Tongue (tissue), 2 donors: Measurements from ENCODE around the gene ADI1. TPM values are rescaled to one million over a fixed set of nuclear protein-coding genes. Genes with fewer than 3 reads are reported as not detected.

ENCODE experiments used
- DNase-seq: peaks from one replicate; pipeline ENCODE4 v3.0.0-alpha.2; 2015
- total RNA-seq: library from RNA; depleted of rRNA; stranded (reverse); fragments of >200 nt; gene quantifications from one replicate; pipeline ENCODE4 v1.2.3, GENCODE V29; 2014

The ADI1 gene
- total RNA-seq, 1 donor from 2014 or later = 33.2 TPM

- no peak for DNase-seq
Measured at GRCh38 chr2:3480352-3481010, 38.9 kb downstream of the ADI1 start.

GRCh38 chr2:3479430-3480320 is 39.7 kb downstream of the ADI1 start:
- no peak for DNase-seq

GRCh38 chr2:3478846-3479385 is 40.4 kb downstream of the ADI1 start:
- DNase-seq = no peak

GRCh38 chr2:3476985-3477327 is 42.4 kb downstream of the ADI1 start:
- no peak for DNase-seq

- peak; percentile 78 for DNase-seq
Measured at GRCh38 chr2:3476321-3476984, 42.9 kb downstream of the ADI1 start.

GRCh38 chr2:3475771-3476170 is 43.6 kb downstream of the ADI1 start:
- DNase-seq = no peak

- DNase-seq = no peak
Measured at GRCh38 chr2:3472966-3473365, 46.4 kb downstream of the ADI1 start.

- DNase-seq = no peak
Measured at GRCh38 chr2:3472296-3472695, 47.0 kb downstream of the ADI1 start.

GRCh38 chr2:3470856-3471737 is 48.2 kb downstream of the ADI1 start:
- peak; percentile 60 for DNase-seq

- DNase-seq = no peak
Measured at GRCh38 chr2:3470166-3470651, 49.1 kb downstream of the ADI1 start.

- no peak for DNase-seq
Measured at GRCh38 chr2:3469486-3469885, 49.8 kb downstream of the ADI1 start.

- DNase-seq = no peak
Measured at GRCh38 chr2:3468296-3468988, 50.9 kb downstream of the ADI1 start.

GRCh38 chr2:3467654-3468053 is 51.7 kb downstream of the ADI1 start:
- no peak for DNase-seq

- no peak for DNase-seq
Measured at GRCh38 chr2:3466966-3467365, 52.4 kb downstream of the ADI1 start.

- DNase-seq = no peak
Measured at GRCh38 chr2:3466482-3466863, 52.9 kb downstream of the ADI1 start.

GRCh38 chr2:3465844-3466481 is 53.4 kb downstream of the ADI1 start:
- no peak for DNase-seq

- no peak for DNase-seq
Measured at GRCh38 chr2:3465328-3465727, 54.0 kb downstream of the ADI1 start.

- no peak for DNase-seq
Measured at GRCh38 chr2:3464401-3465005, 54.8 kb downstream of the ADI1 start.

- no peak for DNase-seq
Measured at GRCh38 chr2:3463944-3464343, 55.4 kb downstream of the ADI1 start.

GRCh38 chr2:3463186-3463835 is 56.0 kb downstream of the ADI1 start:
- no peak for DNase-seq
